HG02943 (cell line): ENCODE results near the gene CEP131.

Experiments used
- ATAC-seq: cut with Tn5 transposase; IDR thresholded peaks from one replicate; pipeline ENCODE4 v1.9.1; 2021; ENCODE audit warnings: mild to moderate bottlenecking, low read depth, moderate library complexity; ENCODE audit not compliant: unreplicated experiment

Gene CEP131

DNA sequence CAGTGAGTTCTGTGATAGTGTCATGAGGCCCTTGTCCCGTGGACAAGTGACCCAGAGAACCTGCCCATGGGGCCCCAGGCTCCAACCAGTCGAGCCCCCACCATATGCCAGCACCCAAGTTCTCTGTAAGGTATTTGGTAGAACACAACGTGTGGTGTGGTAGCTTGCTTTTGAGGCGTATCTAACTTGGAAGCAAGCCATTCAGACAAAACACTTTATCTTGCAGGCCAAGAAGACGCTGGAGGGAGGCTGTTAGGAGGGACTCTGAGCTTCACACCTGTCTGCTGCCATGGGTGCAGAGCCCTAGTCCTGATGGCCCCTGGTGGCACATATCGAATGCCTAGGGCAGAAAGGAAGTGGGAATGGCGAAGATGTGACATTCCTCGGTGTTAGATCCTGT is 18.0 kb upstream of the CEP131 start:
- ATAC-seq, result no peak

DNA sequence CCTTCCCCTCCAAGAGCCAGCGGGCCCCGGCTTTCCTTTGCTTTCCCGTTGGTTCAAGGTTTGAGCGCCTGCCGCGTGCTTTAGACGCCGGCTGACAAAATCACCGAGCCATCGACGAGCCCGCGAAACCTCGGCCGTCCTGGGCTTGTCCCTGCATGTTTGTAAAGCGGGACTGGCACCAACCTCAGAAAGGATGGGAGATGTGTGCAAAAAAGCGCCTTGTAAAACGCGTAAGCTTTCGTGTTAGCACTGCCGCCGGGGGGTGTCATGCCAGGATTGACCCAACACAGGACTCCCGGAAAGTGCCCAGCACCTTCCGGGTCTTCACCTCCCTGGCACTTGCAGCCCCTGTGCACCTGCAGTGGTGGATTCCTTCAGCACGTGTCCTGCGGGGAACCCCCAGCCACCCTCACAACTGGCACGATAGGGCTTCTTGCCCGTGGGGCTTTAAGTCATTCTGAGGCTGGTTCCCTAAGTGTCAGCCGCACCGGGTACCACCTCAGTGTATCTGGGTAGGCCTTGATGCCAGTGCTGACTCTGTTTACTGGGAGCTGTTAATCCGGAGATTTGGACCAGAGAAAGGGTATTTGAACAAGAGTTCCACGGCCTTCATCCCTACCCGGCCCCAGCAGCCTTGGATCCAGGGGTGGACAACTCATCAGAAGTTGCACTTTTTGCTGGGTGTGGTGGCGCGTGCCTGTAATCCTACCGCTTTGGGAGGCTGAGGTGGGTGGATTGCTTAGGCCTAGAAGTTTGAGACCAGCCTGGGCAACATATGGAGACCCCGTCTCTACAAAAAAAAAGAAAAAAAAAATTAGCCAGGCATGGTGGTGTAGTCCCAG is 17.2 kb upstream of the CEP131 start:
- ATAC-seq, result no peak

DNA sequence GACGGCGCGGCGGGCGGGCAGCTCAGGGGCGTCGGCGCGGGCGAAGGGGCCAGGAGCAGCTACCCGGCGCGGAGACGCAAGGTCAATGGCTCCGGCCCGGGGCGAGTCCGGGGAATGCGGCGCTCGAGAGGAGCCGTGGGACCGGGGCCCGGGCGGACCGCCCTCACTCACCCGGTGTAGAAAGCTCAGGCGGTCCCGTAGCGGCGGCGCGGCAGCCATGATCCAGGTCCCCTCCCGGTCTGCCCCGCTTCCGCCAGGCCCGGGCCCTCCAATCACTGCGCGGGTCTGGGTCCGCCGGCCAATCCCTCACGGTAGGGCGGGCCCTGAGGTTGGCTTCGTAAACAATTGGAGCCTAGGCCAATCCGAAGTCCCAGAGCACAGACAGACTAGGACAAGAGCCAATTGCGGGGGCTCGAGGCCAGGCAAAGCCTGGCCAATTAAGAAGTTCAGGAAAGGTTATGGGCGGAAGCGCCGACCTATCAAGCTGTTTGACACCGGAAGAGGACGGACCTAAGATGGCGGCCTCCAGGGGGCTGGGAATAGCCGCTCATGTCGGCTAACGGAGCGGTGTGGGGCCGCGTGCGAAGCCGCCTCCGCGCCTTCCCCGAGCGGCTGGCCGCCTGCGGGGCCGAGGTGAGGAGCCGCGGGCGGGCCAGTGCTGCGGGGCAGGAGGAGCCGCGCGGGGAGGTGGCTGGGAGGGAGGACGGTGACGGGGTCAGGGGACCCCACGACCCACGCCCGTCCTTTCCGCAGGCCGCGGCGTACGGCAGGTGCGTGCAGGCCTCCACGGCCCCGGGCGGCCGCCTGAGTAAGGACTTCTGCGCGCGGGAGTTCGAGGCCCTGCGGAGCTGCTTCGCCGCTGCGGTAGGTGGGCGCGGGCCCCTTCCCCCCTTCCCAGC is 16.3 kb upstream of the CEP131 start, which contains the start of the genes NDUFAF8 and TEPSIN:
NDUFAF8 (plus strand) TSS at position 504 of the 899 bp plus-strand sequence; CDS start at position 550, 46 bp downstream.
TEPSIN (minus strand) TSS at position 241 of the 899 bp plus-strand sequence; CDS start at position 219, 22 bp downstream.
- peak; percentile 92 for ATAC-seq

DNA sequence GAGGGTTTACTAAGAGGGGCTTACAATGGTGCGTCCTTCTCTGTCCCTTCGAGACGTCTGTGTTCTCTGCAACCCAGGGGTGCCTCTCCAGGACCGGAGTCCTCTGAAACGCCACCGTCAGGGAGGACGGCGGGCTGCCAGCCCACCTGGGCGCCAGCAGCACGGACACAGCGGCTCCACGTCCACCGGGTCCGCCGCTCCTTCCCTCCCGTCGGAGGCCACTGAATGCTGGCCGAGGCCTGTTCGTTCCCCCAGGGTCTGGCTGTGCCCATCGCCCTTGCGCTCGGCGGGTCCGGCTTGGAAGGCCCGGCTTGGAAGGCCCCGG is 15.7 kb upstream of the CEP131 start:
- no peak for ATAC-seq

DNA sequence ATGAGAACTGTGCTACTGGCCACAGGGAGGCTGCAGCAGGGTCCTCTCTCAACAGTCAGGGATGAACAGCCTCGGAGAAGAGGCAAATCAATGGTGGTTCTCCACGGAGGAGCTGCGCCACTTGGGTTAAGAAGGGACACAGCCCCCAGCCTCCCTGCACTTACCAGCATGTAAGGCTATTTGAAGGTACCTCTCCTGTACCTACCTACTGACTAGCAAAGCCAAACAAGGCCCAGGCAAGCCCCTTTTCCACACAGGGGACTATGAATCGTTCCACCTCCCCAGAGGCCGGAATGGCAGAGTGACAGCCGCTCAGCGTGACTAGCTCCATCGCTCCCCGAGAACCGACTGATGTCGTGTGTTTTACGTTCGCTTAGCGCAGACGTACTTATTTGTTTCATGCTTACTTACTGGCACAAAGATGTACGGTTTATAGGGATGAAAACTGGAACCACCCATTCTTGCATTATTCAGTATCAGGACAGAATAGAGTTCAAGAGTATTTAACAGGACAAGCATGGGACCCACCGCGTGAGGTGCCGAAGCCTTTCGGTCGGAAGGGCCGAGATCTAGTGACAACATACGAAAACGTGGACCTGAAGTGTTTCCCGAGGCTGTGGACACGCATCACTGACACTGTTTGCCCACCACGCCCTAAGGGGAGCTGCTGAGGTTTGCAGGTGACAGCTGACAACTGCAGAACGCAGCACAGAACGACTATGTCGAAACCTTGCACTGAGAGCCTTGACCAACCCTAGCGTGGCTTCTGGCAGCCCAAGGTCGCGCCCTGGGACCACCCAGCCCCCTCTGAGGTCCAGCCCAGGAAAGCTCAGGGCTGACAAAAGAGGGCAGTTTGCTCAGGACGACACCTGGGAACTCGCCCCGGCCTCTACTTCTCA is 15.1 kb upstream of the CEP131 start:
- no peak for ATAC-seq

DNA sequence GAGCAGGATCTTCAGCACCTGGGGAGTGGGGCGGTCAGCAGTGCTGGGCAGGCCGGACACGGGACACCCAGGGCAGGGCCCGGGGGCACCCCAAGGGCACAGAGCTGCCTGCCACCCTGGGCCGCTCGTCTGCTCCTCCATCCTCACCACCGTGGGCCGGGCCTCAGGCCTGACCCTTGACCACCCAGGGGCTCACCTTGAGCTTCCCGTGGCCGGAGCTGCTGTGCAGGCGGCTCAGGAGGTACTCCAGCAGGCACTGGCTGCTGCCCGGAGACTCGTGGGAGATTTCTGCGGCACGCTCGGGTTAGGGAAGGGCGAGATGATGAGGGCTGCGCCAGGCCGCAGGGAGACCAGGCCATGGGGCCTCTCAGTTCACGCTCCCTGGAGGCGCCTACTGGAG is 14.0 kb upstream of the CEP131 start:
- no peak for ATAC-seq

DNA sequence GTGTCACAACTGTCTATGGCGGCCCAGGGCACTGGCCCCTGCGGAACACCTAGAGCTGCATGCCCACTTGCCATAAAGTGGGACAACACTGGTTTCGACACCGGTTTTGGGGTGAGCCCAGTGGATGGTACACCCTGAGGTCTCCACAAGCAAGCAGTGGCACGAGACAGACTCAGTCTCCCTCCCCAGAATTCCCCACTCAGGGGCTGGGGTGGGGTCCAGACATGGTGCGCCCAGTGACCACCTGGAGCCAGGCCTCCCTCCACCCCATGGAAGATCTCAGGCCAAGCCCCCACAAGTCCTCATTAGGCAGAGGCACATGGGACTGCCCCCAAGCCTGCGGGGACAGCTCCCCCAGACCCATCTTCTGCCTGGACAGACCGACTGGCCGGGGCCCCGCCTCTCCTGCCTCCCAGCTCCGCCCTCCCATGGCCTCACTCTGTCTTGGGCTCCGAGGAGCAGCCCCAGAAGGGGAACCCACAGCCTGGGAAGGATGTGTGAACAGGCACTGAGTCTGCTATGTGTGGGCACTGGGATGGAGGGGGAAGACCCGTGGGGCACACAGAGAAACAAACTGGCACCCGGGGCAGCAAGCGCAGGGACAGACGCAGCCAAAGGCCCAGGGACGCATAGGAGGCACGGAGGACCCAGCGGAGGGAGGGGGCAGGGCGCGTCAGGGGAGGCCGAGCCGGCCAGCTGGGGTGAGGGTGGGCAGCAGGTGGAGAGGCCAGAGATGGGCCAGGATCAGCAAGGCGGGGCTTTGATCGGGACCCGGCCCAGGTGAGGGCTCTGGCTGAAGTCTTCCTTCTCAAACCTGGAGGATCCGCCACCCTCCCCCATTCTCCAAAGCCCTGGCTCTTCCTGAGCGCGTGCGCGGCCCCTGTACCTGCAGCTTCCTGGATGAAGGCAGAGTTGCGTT is 13.3 kb upstream of the CEP131 start:
- ATAC-seq, result no peak

DNA sequence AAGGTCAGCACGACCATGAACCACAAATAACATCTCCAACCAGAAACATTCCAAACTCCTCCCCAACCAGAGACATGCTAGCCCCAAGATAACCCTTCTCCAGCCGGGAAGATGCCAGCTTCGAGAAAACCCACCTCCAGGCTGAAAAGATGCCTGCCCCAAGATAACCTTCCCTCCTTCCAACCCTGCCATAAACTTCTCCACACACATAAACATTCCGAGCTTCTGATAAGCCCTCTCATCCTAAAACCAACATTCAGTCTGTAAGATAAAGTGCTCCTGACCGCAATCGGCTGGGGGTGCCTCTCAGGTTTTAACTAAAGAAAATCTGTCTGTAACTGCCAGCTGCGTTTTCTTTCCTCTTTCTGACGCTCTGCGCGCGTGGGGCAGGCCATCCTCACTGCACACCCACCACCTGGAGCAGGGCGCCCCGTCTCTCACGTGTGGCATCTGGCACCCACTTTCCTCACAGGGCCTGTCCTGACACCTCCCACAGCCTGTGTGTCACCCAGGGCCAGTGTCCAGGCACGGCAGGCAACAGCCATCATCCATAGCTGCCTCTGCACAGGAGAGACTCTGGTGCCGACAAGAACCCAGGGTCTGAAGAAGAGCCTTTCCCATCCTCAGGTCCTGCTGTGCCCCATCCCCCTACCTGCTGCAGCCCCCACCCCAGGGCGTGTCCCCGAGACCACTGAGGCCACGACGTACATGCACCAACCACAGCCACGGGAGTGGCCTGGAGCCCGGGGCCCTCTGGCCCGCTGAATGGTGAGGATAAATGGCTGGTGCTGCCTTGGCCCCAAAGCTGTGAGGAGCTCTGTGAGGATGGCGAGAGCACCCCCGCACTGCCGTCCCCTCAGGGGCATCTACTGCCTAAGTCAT is 12.4 kb upstream of the CEP131 start:
- ATAC-seq, result no peak

DNA sequence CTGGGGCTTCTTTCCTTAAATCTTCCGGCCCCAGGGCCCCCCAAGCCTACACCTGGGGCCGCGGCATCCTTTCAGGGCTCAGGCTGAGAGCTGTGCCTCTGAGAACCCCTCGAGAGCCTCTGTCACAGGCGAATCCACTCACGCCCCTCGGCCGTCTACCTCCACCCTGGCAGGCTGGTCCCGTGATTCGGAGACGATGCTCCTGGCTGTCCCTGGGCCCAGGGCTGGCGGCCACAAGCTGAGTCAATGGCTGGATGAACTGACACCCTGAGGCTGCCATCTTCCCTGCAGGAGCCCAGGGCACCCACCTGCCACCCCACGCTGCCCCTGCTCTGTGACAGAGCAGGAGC is 11.7 kb upstream of the CEP131 start:
- ATAC-seq, result no peak

DNA sequence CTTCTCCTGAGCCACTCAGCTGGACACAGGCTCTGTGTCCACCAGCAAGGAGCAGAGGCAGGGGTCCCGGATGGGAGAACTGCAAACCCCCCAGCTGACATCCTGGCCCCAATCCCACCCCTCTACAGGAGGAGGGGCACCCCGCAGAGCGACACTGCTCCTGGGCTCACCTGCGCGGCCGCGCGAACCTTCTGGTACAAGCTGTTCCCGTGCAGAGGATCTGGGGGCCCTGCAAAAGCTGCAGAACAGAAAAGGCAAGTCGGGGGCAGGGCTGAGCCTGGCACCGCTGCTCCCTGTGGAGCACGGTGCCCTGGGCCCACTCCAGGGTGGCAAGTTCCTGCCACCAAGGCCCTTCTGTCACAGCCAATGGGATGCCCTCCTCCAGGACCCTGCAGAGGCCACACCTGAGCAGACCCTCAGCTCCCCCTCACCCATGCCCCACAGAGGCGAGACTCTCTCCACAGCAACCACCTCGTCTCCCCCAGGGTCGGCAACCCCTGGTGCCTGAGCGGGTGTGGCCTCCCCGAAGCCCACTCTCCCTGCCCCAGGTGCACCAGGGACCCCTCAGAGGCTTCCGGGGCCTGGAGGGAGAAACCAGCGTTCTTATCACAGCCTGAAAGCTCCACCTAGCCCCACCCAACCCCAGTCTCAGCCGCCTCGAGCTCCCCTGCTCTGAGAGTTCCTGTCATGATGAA is 11.2 kb upstream of the CEP131 start:
- ATAC-seq, result no peak

DNA sequence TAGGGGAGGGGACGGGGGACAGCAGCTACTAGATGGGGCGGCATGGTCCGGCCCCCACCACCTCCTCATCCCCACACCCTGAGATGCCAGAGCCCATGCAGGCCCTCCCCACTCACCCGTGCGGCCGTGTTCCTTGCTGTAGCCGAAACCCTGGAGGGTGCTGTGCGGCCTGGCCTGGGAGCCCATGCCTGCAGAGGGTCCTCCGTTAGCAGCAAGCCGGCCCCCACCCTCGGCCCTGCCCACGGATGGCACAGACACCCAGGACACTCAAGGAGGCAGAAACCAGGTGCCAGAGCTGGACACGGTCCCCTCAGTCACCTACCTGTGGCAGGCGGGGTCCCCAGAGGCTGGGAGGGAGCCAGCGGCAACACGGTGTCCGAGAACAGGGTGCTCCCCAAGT is 10.6 kb upstream of the CEP131 start:
- ATAC-seq, result no peak

DNA sequence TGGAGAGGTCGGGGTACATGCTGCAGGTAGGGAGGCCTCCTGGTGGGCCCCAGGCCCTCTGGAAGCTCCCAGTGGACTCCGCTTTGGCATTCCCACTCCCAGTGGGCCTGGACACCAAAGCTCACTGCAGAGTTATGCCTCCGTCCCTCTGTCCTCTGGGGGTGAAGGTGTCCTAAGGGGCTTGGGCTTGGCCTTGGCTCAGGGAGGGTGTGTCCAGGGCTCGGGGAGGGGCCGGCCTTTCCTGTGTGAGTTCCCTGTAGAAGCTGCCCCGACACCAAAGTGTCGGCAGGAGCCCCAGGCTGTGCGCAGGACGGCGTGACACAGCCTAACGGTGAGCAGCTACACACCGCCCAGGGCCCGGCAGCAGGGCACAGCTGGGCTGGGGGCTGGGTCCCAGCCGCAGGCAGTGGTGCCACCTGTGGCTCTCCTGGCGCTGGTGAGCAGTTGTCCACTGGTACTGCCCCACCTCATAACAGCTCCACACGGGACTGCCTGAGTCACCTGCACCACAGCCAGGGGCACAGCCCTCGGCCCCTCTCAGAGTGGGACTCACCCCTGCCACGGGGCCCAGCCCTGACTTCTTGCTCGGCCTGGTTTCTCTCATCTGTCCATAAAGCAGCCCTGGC is 10.0 kb upstream of the CEP131 start:
- ATAC-seq, result no peak

DNA sequence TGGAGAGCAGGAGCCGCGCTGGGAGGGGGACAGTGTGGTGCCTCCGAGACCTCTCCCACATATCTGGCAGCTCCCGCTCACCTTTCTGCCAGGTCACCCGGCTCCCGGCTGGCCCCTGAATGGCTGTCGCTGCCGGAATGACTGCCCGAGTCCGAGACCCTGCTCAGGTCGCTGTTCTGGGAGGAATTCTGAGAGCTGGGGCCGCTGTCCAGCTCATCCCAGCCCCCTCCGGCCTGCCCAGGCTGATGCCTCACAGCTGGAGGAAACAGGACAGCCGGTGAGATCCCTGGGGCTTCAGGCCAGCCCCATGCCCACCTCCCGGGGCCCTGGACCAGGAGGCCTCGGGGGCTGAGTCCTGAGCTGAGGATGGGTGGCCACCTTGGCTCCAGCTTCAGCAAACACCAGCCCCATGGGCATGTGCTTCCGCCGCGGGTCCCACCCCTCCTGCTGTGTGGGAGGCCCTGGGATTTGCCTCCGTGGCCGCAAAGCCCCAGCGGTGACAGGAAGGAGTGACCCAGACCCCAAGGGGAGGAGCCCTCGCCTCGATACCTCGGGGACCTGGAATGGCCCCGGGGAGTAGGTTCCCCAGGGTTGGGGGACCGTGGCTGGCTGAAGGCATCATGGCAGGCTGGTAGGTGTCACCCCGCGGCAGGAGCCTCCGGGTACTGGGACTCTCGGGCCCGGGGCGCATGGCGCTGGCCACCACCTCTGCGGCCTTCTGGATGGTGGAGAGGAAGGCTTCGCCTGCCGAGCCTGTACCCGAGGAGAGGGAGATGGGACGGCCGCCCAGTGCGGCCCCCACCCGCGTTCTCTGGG is 9.2 kb upstream of the CEP131 start:
- ATAC-seq, result no peak

DNA sequence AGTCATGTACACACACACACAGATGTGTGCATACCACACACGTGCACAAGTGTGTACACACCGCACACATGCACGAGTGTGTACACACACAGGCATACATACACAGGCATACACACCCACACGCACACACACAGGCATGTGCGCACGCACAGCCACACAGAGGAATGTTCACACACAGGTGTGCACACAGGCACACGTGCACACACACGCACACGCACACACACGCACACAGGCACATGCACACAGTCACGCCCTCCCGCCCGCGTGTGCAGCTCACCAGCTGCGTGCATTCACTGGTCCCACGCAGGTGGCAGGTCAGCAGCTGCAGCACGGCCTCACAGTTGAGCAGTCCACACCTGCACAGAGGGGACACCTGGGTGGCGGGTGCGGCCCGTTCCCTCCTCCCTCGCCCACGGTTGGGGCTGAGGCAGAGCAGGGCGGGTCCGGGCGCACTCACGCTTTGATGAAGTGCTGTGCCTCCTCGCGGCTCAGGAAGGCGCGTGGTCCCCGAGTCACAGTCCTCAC is 8.4 kb upstream of the CEP131 start:
- no peak for ATAC-seq

DNA sequence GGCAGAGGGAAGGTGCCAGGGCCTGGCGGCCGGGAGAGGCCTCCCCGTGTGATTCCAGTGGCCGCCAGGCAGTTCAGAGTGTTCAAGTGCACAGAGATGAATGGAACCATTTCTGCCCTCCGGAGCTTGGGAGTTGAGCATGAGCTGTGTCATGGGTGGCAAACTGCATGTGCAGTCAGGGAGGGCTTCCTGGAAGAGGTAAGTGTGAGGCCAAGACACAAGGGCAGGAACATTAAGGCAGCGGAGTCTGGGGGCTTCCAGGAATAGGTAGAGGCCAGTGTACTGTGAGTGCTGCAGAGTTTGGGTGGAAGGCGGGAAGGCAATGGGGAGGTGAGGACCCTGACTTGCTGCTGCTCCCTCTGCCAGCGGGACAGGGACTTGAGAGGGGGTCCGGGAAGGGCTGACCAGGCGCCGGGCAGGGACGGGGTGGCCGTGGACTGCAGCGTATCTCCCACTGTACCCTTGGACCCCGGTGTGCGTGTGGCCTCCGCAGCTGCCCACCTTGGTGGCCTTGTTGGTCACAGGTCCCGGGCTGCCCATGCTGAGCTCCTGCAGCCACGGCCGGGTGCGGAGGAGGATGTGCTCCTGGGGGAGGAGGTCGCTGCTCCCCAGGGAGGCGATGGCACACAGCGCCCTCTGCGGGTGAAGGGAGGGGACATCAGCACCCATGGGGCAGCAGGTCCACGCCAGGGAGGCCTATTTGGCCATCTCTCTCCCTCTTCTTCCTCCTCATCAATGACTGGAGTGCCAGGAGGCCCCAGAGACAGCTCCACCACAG is 7.5 kb upstream of the CEP131 start:
- no peak for ATAC-seq

DNA sequence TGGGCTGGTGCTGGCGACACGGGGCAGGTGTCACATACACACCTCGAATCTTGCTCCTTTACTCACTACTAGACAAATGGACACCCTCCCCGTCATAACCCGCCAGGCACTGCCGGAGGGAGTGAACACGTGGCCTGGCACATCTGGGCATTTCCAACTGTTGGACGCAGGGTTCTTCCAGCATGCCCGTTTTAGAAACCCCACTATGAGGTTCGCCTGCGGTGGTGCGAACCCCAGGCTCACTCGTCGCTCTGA is 6.8 kb upstream of the CEP131 start:
- no peak for ATAC-seq
